A549 (cell line): ENCODE results near the gene ATAD3A. TPM values are rescaled to one million over a fixed set of nuclear protein-coding genes. Genes with fewer than 3 reads are reported as not detected.
A peak's percentile ranks its signal among the peaks of the same experiment; 100 is the strongest.

Experiments used
- ATAC-seq, 2 experiments: fragments of 200-7000 bp in 1 of 2; fragments of >200 bp in 1 of 2; cut with Nextera tagmentation in 1 of 2; cut with Tn5 transposase in 1 of 2; 3 replicates each; pipeline versions ENCODE4 v1.8.0 to v1.9.1; 2018 to 2020; ENCODE audit warnings: mild to moderate bottlenecking in 1 of 2, moderate library complexity in 1 of 2
- CTCF ChIA-PET: fragments of 300-600 bp; sonication (Branson Sonifier 250); formaldehyde crosslinking; extraction: SDS; loops from one replicate; lab custom pipeline; 2021; ENCODE audit warnings: antibody characterized with exemption, inconsistent platforms; lab: Yijun Ruan, JAX
- POLR2A ChIA-PET: fragments of 350-600 bp; formaldehyde crosslinking; extraction: SDS; loops from one replicate; lab custom pipeline; 2021; ENCODE audit warnings: antibody characterized with exemption, inconsistent platforms; lab: Yijun Ruan, JAX
- DNase-seq, 2 experiments: peaks; one replicate each; pipeline versions ENCODE4 v3.0.0 to v3.0.0-alpha.2; 2011 to 2016; ENCODE audit warnings: low read depth in 1 of 2, low spot score in 1 of 2
- FAIRE-seq: peaks from 2 replicates; lab custom pipeline; 2011; peaks lifted over from hg19 to GRCh38; lab: Jason Lieb, UNC
- H3K27ac ChIP-seq, 2 experiments: fragments of >200 bp; sonication (Bioruptor Twin); formaldehyde crosslinking; 3 replicates each; pipeline ENCODE4 v1.5.1; 2016 to 2017
- H3K4me1 ChIP-seq: fragments of >200 bp; sonication (Bioruptor Twin); formaldehyde crosslinking; 3 replicates; pipeline ENCODE4 v1.6.1; 2016
- H3K4me2 ChIP-seq: fragments of >200 bp; sonication (Bioruptor Twin); formaldehyde crosslinking; 3 replicates; pipeline ENCODE4 v1.6.1; 2016
- H3K4me3 ChIP-seq: fragments of >200 bp; sonication (Bioruptor Twin); formaldehyde crosslinking; 3 replicates; pipeline ENCODE4 v1.5.1; 2016
- H3K9me3 ChIP-seq: fragments of >200 bp; sonication (Bioruptor Twin); formaldehyde crosslinking; 3 replicates; pipeline ENCODE4 v1.6.1; 2016
- BHLHE40 ChIP-seq: IDR thresholded peaks from 2 replicates; pipeline ENCODE4 v1.6.1; 2012; ENCODE audit warnings: low read depth, low read length, inconsistent platforms
- CHD2 ChIP-seq: fragments of 150-350 bp; IDR thresholded peaks from 2 replicates; pipeline ENCODE4 v1.6.1; 2014; ENCODE audit warnings: low read length; ENCODE audit not compliant: partially characterized antibody
- EHF ChIP-seq: fragments of 250-450 bp; sonication (Bioruptor Pico); IDR thresholded peaks from 2 replicates; pipeline ENCODE4 v1.5.0; 2020; ENCODE audit warnings: mild to moderate bottlenecking
- EHMT2 ChIP-seq: fragments of 200-600 bp; sonication (generic); IDR thresholded peaks from 2 replicates; pipeline ENCODE4 v1.6.1; 2016; ENCODE audit warnings: antibody characterized with exemption, low read depth, mild to moderate bottlenecking, moderate library complexity
- FOSB ChIP-seq: fragments of 250-450 bp; sonication (Bioruptor Pico); IDR thresholded peaks from 2 replicates; pipeline ENCODE4 v1.5.0; 2020; ENCODE audit warnings: mild to moderate bottlenecking, moderate library complexity
- FOSL2 ChIP-seq, 2 experiments: fragments of 450-650 bp in 1 of 2; fragments of >200 bp in 1 of 2; sonication (Bioruptor Twin) in 1 of 2; formaldehyde crosslinking; IDR thresholded peaks; 2 replicates each; pipeline versions ENCODE4 v1.5.0 to v1.6.1; 2016 to 2020; ENCODE audit warnings: mild to moderate bottlenecking in 1 of 2, moderate library complexity in 1 of 2
- HEYL ChIP-seq: fragments of 250-450 bp; sonication (Bioruptor Pico); IDR thresholded peaks from 2 replicates; pipeline ENCODE4 v1.8.0; 2021; ENCODE audit warnings: mild to moderate bottlenecking, moderate library complexity
- HMGXB4 ChIP-seq: fragments of 250-450 bp; sonication (Bioruptor Pico); IDR thresholded peaks from 2 replicates; pipeline ENCODE4 v1.5.0; 2021; ENCODE audit warnings: mild to moderate bottlenecking, moderate library complexity, borderline replicate concordance
- KDM5A ChIP-seq: fragments of 200-600 bp; sonication (generic); IDR thresholded peaks from 2 replicates; pipeline ENCODE4 v1.6.1; 2016; ENCODE audit warnings: antibody characterized with exemption, mild to moderate bottlenecking
- MAFK ChIP-seq: fragments of 450-650 bp; IDR thresholded peaks from 2 replicates; pipeline ENCODE4 v1.6.1; 2014; ENCODE audit not compliant: partially characterized antibody
- MAZ ChIP-seq: fragments of 150-350 bp; IDR thresholded peaks from 2 replicates; pipeline ENCODE4 v1.6.1; 2014; ENCODE audit warnings: antibody characterized with exemption, low read depth, low read length, borderline replicate concordance
- NR3C1 ChIP-seq: fragments of >200 bp; sonication (Bioruptor Twin); formaldehyde crosslinking; IDR thresholded peaks from 3 replicates; pipeline ENCODE4 v1.6.1; 2017
- PHF8 ChIP-seq: fragments of 200-600 bp; sonication (generic); IDR thresholded peaks from 2 replicates; pipeline ENCODE4 v1.6.1; 2016; ENCODE audit warnings: low read depth, mild to moderate bottlenecking, antibody characterized with exemption, moderate library complexity, borderline replicate concordance
- POLR2A ChIP-seq: IDR thresholded peaks from 2 replicates; pipeline ENCODE4 v1.6.1; 2012; ENCODE audit warnings: mild to moderate bottlenecking, low read length
- POLR2AphosphoS2 ChIP-seq: conservative IDR thresholded peaks from 2 replicates; pipeline ENCODE4 v1.6.1; 2012; ENCODE audit warnings: low read length, improper control_type of control experiment, inconsistent platforms
- RAD21 ChIP-seq, 2 experiments: fragments of >200 bp in 1 of 2; sonication (Bioruptor Twin) in 1 of 2; formaldehyde crosslinking in 1 of 2; IDR thresholded peaks in 1 of 2; conservative IDR thresholded peaks in 1 of 2; 2 replicates in 1 of 2; 3 replicates in 1 of 2; pipeline ENCODE4 v1.6.1; 2012 to 2018; ENCODE audit warnings: inconsistent platforms in 1 of 2
- RCOR1 ChIP-seq: fragments of 150-350 bp; IDR thresholded peaks from 2 replicates; pipeline ENCODE4 v1.6.1; 2014; ENCODE audit warnings: antibody characterized with exemption, low read length, low read depth
- RNF2 ChIP-seq: fragments of 200-600 bp; sonication (generic); IDR thresholded peaks from 2 replicates; pipeline ENCODE4 v1.6.1; 2016; ENCODE audit warnings: low read depth, mild to moderate bottlenecking, antibody characterized with exemption, moderate library complexity, borderline replicate concordance
- SREBF2 ChIP-seq: fragments of 450-650 bp; IDR thresholded peaks from 2 replicates; pipeline ENCODE4 v1.6.1; 2014; ENCODE audit warnings: mild to moderate bottlenecking, moderate library complexity
- TFCP2L1 ChIP-seq: fragments of 250-450 bp; sonication (Bioruptor Pico); IDR thresholded peaks from 2 replicates; pipeline ENCODE4 v1.5.0; 2021; ENCODE audit warnings: mild to moderate bottlenecking
- ZC3H11A ChIP-seq: fragments of 450-650 bp; IDR thresholded peaks from 2 replicates; pipeline ENCODE4 v1.6.1; 2014; ENCODE audit warnings: antibody characterized with exemption, mild to moderate bottlenecking
- WGBS: methylation state at CpG from one replicate; pipeline ENCODE4 v1.1.6; 2017; ENCODE audit errors: missing lambda C conversion rate; 5-methylcytosine and 5-hydroxymethylcytosine counted together
- polyA plus RNA-seq, 4 experiments: library from polyadenylated mRNA; depleted of rRNA in 3 of 4; stranded (reverse); fragments of >200 nt; fragmentation: RNase III in 1 of 4; extraction: RNeasy Plus Mini Kit Qiagen cat#74134 plus additional on column Dnase treatment in 1 of 4; gene quantifications; 2 replicates in 3 of 4; 3 replicates in 1 of 4; pipeline ENCODE4 v1.2.3, GENCODE V29; 2011 to 2017
- TF ChIP-seq, protein P1 (sequence below): IDR thresholded peaks from 2 replicates; pipeline ENCODE4 v1.6.1; 2012
- TF ChIP-seq, protein P2 (sequence below): fragments of 200-600 bp; sonication (generic); IDR thresholded peaks from 2 replicates; pipeline ENCODE4 v1.6.1; 2016; ENCODE audit warnings: antibody characterized with exemption, mild to moderate bottlenecking, moderate library complexity

ATAD3A gene
- polyA plus RNA-seq, 2 of the 4 experiments (the other 2 are of a cell fraction): 10.9 to 27.2 TPM

DNA sequence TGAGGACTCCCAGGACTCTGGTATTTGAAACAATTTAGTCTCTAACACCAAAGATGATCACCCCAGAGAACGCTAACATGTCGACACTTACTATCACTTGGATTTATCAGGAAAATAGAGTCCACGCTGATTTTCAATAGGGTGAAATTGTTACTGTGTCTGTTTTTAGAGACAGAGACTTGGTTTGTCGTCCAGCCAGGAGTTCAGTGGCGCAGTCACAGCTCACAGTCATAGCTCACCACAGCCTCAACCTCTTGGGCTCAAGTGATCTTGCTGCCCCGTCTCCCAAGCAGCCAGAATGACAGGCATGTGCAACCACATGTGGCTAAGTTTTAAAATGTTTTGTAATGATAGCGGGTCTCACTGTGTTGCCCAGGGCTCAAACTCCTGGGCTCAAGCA is 57.4 kb downstream of the ATAD3A start:
- no peaks in the 10 kb centered on the region for H3K9me3 ChIP-seq
- FAIRE-seq: no peak
- H3K4me3 ChIP-seq: no peak overlapping the region
- H3K27ac ChIP-seq: no peak overlapping the region
- H3K4me2 ChIP-seq: no peak overlapping the region
- 94% methylated on average over 7 of the region's 7 CpGs for WGBS
- ATAC-seq: no peak
- ChIA-PET CTCF (no interaction called here), POLR2A (no interaction called here)
- H3K4me1 ChIP-seq: peaks cover 7% of the 10 kb centered on the region; the same call in 1 of the 3 replicates
- no peak for TF ChIP-seq RAD21 (conservative IDR thresholded peaks at IDR 0.05 in 1 of 2, IDR thresholded peaks at IDR 0.05 in 1 of 2)
- TF ChIP-seq POLR2AphosphoS2: no peak
- no peak for TF ChIP-seq FOSL2 (IDR thresholded peaks at IDR 0.05)
- no peak for TF ChIP-seq FOSL2 (CRISPR knock-in tag; IDR thresholded peaks at IDR 0.05)
- no peak for TF ChIP-seq FOSB (CRISPR knock-in tag)
- no peak for TF ChIP-seq MAZ
- TF ChIP-seq SREBF2: no peak
- TF ChIP-seq TFCP2L1 (CRISPR knock-in tag): no peak
- TF ChIP-seq EHF (CRISPR knock-in tag): no peak
- TF ChIP-seq RNF2: no peak
- TF ChIP-seq ZC3H11A: no peak
- no peak for TF ChIP-seq CHD2
- no peak for TF ChIP-seq EHMT2
- TF ChIP-seq PHF8: no peak
- TF ChIP-seq BHLHE40: no peak
- TF ChIP-seq RCOR1: no peak
- TF ChIP-seq KDM5A: no peak
- TF ChIP-seq MAFK: no peak
- TF ChIP-seq, protein P1, sequence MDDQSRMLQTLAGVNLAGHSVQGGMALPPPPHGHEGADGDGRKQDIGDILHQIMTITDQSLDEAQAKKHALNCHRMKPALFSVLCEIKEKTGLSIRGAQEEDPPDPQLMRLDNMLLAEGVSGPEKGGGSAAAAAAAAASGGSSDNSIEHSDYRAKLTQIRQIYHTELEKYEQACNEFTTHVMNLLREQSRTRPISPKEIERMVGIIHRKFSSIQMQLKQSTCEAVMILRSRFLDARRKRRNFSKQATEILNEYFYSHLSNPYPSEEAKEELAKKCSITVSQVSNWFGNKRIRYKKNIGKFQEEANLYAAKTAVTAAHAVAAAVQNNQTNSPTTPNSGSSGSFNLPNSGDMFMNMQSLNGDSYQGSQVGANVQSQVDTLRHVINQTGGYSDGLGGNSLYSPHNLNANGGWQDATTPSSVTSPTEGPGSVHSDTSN: no peak
- no peak for DNase-seq

DNA sequence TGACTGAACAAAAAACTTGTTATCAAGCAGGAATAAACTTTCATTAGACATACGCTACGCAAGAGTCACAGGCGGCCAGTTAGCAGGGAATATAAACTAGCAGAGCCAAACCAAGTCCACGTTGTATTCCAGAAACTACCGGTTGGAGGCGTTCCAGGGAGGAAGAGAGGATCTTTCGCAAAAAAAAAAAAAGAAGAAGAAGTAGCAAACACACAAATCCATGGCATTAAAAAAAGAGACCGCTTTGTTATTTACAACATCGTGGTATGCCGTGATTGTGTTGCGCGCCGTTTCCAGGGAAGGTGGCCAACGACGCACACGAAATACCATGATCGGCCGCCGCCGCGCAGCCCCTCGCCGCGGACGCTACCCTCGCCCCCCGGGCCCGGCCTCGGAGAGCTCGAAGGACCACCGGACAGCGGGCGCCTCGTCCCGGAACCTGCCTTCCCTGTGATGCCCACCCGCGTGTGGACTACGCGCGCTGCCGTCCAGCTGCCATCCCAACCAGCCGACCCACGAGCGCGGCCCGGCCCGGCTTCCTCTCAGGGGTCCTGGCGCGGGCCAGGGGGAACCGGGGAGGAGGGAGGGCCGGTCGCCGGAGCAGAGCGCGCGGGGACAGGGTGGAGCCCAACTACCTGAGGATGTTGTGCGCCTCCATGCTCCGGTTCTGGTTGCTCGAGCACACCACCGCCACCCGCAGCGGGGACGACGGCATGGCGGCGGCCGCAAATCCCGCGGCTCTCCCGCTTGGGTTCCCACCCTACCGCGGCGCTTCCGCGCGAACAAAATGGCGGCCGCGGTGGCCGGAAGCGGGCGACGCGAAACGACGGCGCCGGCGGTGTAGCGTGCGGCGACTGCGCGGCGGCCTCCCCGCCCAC is 62.1 kb downstream of the ATAD3A start:
- DNase-seq (peak; percentile 47 to 56), FAIRE-seq (no peak), ATAC-seq (peak; percentile 79 to 82)
- Histone ChIP-seq H3K4me1 (peaks cover 13% of the 10 kb centered on the region; the same call in 2 of the 3 replicates), H3K4me3 (peak overlapping the region; percentile 95), H3K4me2 (peak overlapping the region; percentile 99), H3K9me3 (no peaks in the 10 kb centered on the region), H3K27ac (peak overlapping the region; percentile 97)
- 4% methylated on average over 24 of the region's 96 CpGs for WGBS
- 0 out of 2 replicates have a peak, but pooled peaks have one; percentile 13 for TF ChIP-seq KDM5A
- 0 out of 2 replicates have a peak, but pooled peaks have one; percentile 25 for TF ChIP-seq TFCP2L1 (CRISPR knock-in tag)
- TF ChIP-seq, protein P2, sequence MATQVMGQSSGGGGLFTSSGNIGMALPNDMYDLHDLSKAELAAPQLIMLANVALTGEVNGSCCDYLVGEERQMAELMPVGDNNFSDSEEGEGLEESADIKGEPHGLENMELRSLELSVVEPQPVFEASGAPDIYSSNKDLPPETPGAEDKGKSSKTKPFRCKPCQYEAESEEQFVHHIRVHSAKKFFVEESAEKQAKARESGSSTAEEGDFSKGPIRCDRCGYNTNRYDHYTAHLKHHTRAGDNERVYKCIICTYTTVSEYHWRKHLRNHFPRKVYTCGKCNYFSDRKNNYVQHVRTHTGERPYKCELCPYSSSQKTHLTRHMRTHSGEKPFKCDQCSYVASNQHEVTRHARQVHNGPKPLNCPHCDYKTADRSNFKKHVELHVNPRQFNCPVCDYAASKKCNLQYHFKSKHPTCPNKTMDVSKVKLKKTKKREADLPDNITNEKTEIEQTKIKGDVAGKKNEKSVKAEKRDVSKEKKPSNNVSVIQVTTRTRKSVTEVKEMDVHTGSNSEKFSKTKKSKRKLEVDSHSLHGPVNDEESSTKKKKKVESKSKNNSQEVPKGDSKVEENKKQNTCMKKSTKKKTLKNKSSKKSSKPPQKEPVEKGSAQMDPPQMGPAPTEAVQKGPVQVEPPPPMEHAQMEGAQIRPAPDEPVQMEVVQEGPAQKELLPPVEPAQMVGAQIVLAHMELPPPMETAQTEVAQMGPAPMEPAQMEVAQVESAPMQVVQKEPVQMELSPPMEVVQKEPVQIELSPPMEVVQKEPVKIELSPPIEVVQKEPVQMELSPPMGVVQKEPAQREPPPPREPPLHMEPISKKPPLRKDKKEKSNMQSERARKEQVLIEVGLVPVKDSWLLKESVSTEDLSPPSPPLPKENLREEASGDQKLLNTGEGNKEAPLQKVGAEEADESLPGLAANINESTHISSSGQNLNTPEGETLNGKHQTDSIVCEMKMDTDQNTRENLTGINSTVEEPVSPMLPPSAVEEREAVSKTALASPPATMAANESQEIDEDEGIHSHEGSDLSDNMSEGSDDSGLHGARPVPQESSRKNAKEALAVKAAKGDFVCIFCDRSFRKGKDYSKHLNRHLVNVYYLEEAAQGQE: peak; percentile 48; the same call in 1 of the 2 replicates
- TF ChIP-seq HEYL: no peak
- TF ChIP-seq POLR2A: peak; percentile 36; the same call in 1 of the 2 replicates
- 0 out of 2 replicates have a peak, but pooled peaks have one; percentile 13 for TF ChIP-seq HMGXB4
- peak; percentile 42 for TF ChIP-seq PHF8
- no peak for TF ChIP-seq NR3C1
- CTCF ChIA-PET: no interaction called here
- POLR2A ChIA-PET: interaction anchor here (1.0 kb wide), 1 partner anchor 12 kb away, joined by 3 read pairs; no protein-coding TSS in a partner anchor
